Measurements from ENCODE around the gene ADRB1. TPM values are rescaled to one million over a fixed set of nuclear protein-coding genes. Genes with fewer than 3 reads are reported as not detected.
A peak's percentile ranks its signal among the peaks of the same experiment; 100 is the strongest.

The ADRB1 gene
- total RNA-seq, 4 donors from 2014 or later: 4.2 to 25.3 (median 12.3) TPM

- H3K4me1 ChIP-seq: no peaks in the 10 kb centered on the region
- 79% methylated on average over 3 of the region's 3 CpGs for WGBS
- intact Hi-C loops (cut with DNase I): no loop called here
- no peak overlapping the region for H3K4me3 ChIP-seq
- TF ChIP-seq POLR2AphosphoS5 (IDR thresholded peaks at IDR 0.05): no peak
- no peak for TF ChIP-seq CTCF (IDR thresholded peaks at IDR 0.05)
- TF ChIP-seq EP300 (IDR thresholded peaks at IDR 0.05): no peak
- H3K9me3 ChIP-seq: no peaks in the 10 kb centered on the region
- H3K27me3 ChIP-seq: no peaks in the 10 kb centered on the region
- no peaks in the 10 kb centered on the region for H3K36me3 ChIP-seq
- no peak overlapping the region for H3K27ac ChIP-seq (replicated peaks in 1 of 4)
- no peak for DNase-seq (ENCODE audit: extremely low spot score)
Observed at GRCh38 chr10:114033566-114033965, 10.1 kb upstream of the ADRB1 start.

- Histone ChIP-seq H3K27me3 (no peaks in the 10 kb centered on the region), H3K36me3 (no peaks in the 10 kb centered on the region), H3K9me3 (no peaks in the 10 kb centered on the region), H3K4me3 (no peak overlapping the region), H3K4me1 (peaks cover 0 to 3% (median 0%) of the 10 kb centered on the region in 4 donors), H3K27ac (replicated peaks in 1 of 4) (no peak overlapping the region)
- 85% methylated on average over 12 of the region's 12 CpGs for WGBS
- TF ChIP-seq CTCF (IDR thresholded peaks at IDR 0.05): no peak
- no peak for DNase-seq (ENCODE audit: extremely low spot score)
- intact Hi-C loops (cut with DNase I): no loop called here
Observed at GRCh38 chr10:114034923-114035645, 8.6 kb upstream of the ADRB1 start.

GRCh38 chr10:114035791-114036190 lies 7.9 kb upstream of the ADRB1 start:
- Histone ChIP-seq H3K36me3 (no peaks in the 10 kb centered on the region), H3K9me3 (no peaks in the 10 kb centered on the region), H3K27ac (replicated peaks in 1 of 4) (no peak overlapping the region), H3K27me3 (no peaks in the 10 kb centered on the region), H3K4me3 (no peak overlapping the region), H3K4me1 (peaks cover 0 to 3% (median 0%) of the 10 kb centered on the region in 4 donors)
- TF ChIP-seq EP300 (IDR thresholded peaks at IDR 0.05) (no peak), POLR2A (IDR thresholded peaks at IDR 0.05; ENCODE audit: low read depth) (no peak), CTCF (IDR thresholded peaks at IDR 0.05) (no peak), POLR2AphosphoS5 (IDR thresholded peaks at IDR 0.05) (no peak)
- intact Hi-C loops (cut with DNase I): no loop called here
- no peak for DNase-seq (ENCODE audit: extremely low spot score)
- 83% methylated on average over 5 of the region's 5 CpGs for WGBS

GRCh38 chr10:114038819-114039218 lies 4.8 kb upstream of the ADRB1 start:
- WGBS: 55% methylated on average over 3 of the region's 3 CpGs
- no peak for DNase-seq (ENCODE audit: extremely low spot score)
- Histone ChIP-seq H3K36me3 (no peaks in the 10 kb centered on the region), H3K4me1 (peaks cover 0 to 30% (median 27%) of the 10 kb centered on the region in 4 donors), H3K27ac (replicated peaks in 1 of 4) (peak overlapping the region in 1 of 4 donors; percentile 23), H3K9me3 (no peaks in the 10 kb centered on the region), H3K27me3 (peaks cover 0 to 9% (median 1%) of the 10 kb centered on the region in 4 donors), H3K4me3 (no peak overlapping the region)
- intact Hi-C loops (cut with DNase I): no loop called here
- no peak for TF ChIP-seq POLR2A (IDR thresholded peaks at IDR 0.05; ENCODE audit: low read depth)
- TF ChIP-seq POLR2AphosphoS5 (IDR thresholded peaks at IDR 0.05): no peak
- TF ChIP-seq EP300 (IDR thresholded peaks at IDR 0.05): no peak
- TF ChIP-seq CTCF (IDR thresholded peaks at IDR 0.05): no peak

- H3K27ac ChIP-seq (replicated peaks in 1 of 4): peak overlapping the region; percentile 93 to 95 (median 94)
- peaks cover 0 to 38% (median 34%) of the 10 kb centered on the region in 4 donors for H3K4me1 ChIP-seq
- peaks cover 0 to 17% (median 1%) of the 10 kb centered on the region in 4 donors for H3K27me3 ChIP-seq
- no peak for DNase-seq (ENCODE audit: extremely low spot score)
- H3K4me3 ChIP-seq: no peak overlapping the region
- no peaks in the 10 kb centered on the region for H3K9me3 ChIP-seq
- WGBS: 52% methylated on average over 8 of the region's 8 CpGs
- H3K36me3 ChIP-seq: no peaks in the 10 kb centered on the region
- intact Hi-C loops (cut with DNase I): loop anchor here (5.0 kb wide), 2 partner anchors 84 to 189 kb away; partner anchors contain the start of genes DCLRE1A and NHLRC2
- TF ChIP-seq POLR2AphosphoS5 (IDR thresholded peaks at IDR 0.05) (peak; percentile 34 to 38), EP300 (IDR thresholded peaks at IDR 0.05) (peak; percentile 39), POLR2A (IDR thresholded peaks at IDR 0.05; ENCODE audit: low read depth) (no peak), CTCF (IDR thresholded peaks at IDR 0.05) (no peak)
Observed at GRCh38 chr10:114041166-114041565, 2.5 kb upstream of the ADRB1 start.
